PC-9 (cell line): Measurements from ENCODE around the gene PDE1C.

Source experiments
- CTCF ChIP-seq: fragments of 200-600 bp; sonication (generic); conservative IDR thresholded peaks from 2 replicates; pipeline ENCODE4 v1.6.1; 2017; ENCODE audit warnings: mixed run types, antibody characterized with exemption, mild to moderate bottlenecking, moderate library complexity
- EZH2 ChIP-seq: fragments of 200-600 bp; sonication (generic); IDR thresholded peaks from 2 replicates; pipeline ENCODE4 v1.8.0; 2017; ENCODE audit warnings: antibody characterized with exemption, low read depth

GRCh38 chr7:31955641-31956040 lies 114.6 kb downstream of the PDE1C start:
- TF ChIP-seq EZH2 (no peak), CTCF (no peak)
